ENCODE measurements around the gene RPAP3.

GRCh38 chr12:47744778-47745436 is 39.1 kb upstream of the RPAP3 start:
- TF ChIP-seq FIP1L1 (IDR thresholded peaks at IDR 0.05; ENCODE audit: low read depth, low read length, poor library complexity, severe bottlenecking) (no peak), EP300 (IDR thresholded peaks at IDR 0.05; ENCODE audit: low read length) (no peak), SAFB2 (IDR thresholded peaks at IDR 0.05; ENCODE audit: borderline replicate concordance, low read depth, low read length, severe bottlenecking) (no peak), CTCF (IDR thresholded peaks at IDR 0.05 in 2 of 3, conservative IDR thresholded peaks at IDR 0.05 in 1 of 3; ENCODE audit: insufficient read depth in 2 of 3, low read depth in 1 of 3, low read length in 3 of 3) (no peak)

All from K562 (cell line).